Trophoblast cell (in vitro differentiated cells and primary cell): ENCODE measurements around the gene KCNMA1.

Experiments used
- DNase-seq, 2 donors: peaks; one replicate each; pipeline ENCODE4 v3.0.0-alpha.2; 2016
- H2AFZ ChIP-seq: 2 replicates; pipeline ENCODE4 v1.6.1; 2013; ENCODE audit warnings: low read length, moderate library complexity, mild to moderate bottlenecking; ENCODE audit not compliant: insufficient read depth, poor library complexity
- H2AK5ac ChIP-seq: 2 replicates; pipeline ENCODE4 v1.6.1; 2013; ENCODE audit warnings: mild to moderate bottlenecking, low read length
- H2BK120ac ChIP-seq: 2 replicates; pipeline ENCODE4 v1.6.1; 2013; ENCODE audit warnings: low read length, mild to moderate bottlenecking, moderate library complexity; ENCODE audit not compliant: insufficient read depth, poor library complexity
- H2BK12ac ChIP-seq: 2 replicates; pipeline ENCODE4 v1.6.1; 2013; ENCODE audit warnings: mild to moderate bottlenecking, low read length, moderate library complexity
- H2BK5ac ChIP-seq: 2 replicates; pipeline ENCODE4 v1.6.1; 2013; ENCODE audit warnings: low read length, low read depth, moderate library complexity, mild to moderate bottlenecking; ENCODE audit not compliant: poor library complexity
- H3K14ac ChIP-seq: 2 replicates; pipeline ENCODE4 v1.6.1; 2013; ENCODE audit warnings: mild to moderate bottlenecking, low read length
- H3K18ac ChIP-seq: 2 replicates; pipeline ENCODE4 v1.6.1; 2013; ENCODE audit warnings: mild to moderate bottlenecking, low read length
- H3K23ac ChIP-seq: 2 replicates; pipeline ENCODE4 v1.6.1; 2013; ENCODE audit warnings: low read length
- H3K27ac ChIP-seq: 2 replicates; pipeline ENCODE4 v1.5.1; 2013; ENCODE audit warnings: low read depth, mild to moderate bottlenecking, inconsistent platforms, low read length, moderate library complexity
- H3K27me3 ChIP-seq: 2 replicates; pipeline ENCODE4 v1.6.1; 2013; ENCODE audit warnings: inconsistent platforms, mild to moderate bottlenecking, low read length, moderate library complexity; ENCODE audit not compliant: insufficient read depth
- H3K36me3 ChIP-seq, 2 experiments: 1 replicate in 1 of 2; 2 replicates in 1 of 2; pipeline ENCODE4 v1.6.1; 2013; ENCODE audit warnings: low read length in 2 of 2, mild to moderate bottlenecking in 2 of 2, moderate library complexity in 1 of 2; ENCODE audit not compliant: insufficient read depth in 2 of 2, control insufficient read depth in 1 of 2
- H3K4ac ChIP-seq: 2 replicates; pipeline ENCODE4 v1.6.1; 2013; ENCODE audit warnings: low read depth, mild to moderate bottlenecking, low read length, moderate library complexity
- H3K4me1 ChIP-seq, 2 experiments: 1 replicate in 1 of 2; 2 replicates in 1 of 2; pipeline ENCODE4 v1.6.1; 2013; ENCODE audit warnings: low read length in 2 of 2, mild to moderate bottlenecking in 2 of 2, moderate library complexity in 1 of 2; ENCODE audit not compliant: insufficient read depth in 2 of 2, control insufficient read depth in 1 of 2
- H3K4me2 ChIP-seq: 2 replicates; pipeline ENCODE4 v1.6.1; 2013; ENCODE audit warnings: inconsistent platforms, mild to moderate bottlenecking, low read length, moderate library complexity
- H3K4me3 ChIP-seq: 2 replicates; pipeline ENCODE4 v1.5.1; 2013; ENCODE audit warnings: mild to moderate bottlenecking, low read depth, low read length, inconsistent platforms
- H3K79me1 ChIP-seq: one replicate; pipeline ENCODE4 v1.6.1; 2013; ENCODE audit warnings: low read length
- H3K79me2 ChIP-seq: 2 replicates; pipeline ENCODE4 v1.6.1; 2013; ENCODE audit warnings: low read length, mild to moderate bottlenecking; ENCODE audit not compliant: control insufficient read depth, insufficient read depth, poor library complexity
- H3K9ac ChIP-seq: 2 replicates; pipeline ENCODE4 v1.6.1; 2013; ENCODE audit warnings: mild to moderate bottlenecking, low read length
- H3K9me3 ChIP-seq: 2 replicates; pipeline ENCODE4 v1.6.1; 2013; ENCODE audit warnings: low read depth, mild to moderate bottlenecking, control low read depth, inconsistent platforms, low read length; ENCODE audit not compliant: insufficient read depth
- H4K12ac ChIP-seq: 2 replicates; pipeline ENCODE4 v1.6.1; 2013; ENCODE audit warnings: low read depth, mild to moderate bottlenecking, low read length, moderate library complexity
- H4K8ac ChIP-seq: 2 replicates; pipeline ENCODE4 v1.6.1; 2013; ENCODE audit warnings: low read depth, mild to moderate bottlenecking, low read length, moderate library complexity
- H4K91ac ChIP-seq: one replicate; pipeline ENCODE4 v1.6.1; 2013; ENCODE audit warnings: low read depth, mild to moderate bottlenecking, low read length, moderate library complexity
- WGBS: extraction: QIAGEN DNeasy Blood & Tissue Kit; methylation state at CpG from one replicate; pipeline ENCODE4 v1.1.7; 2013; ENCODE audit warnings: missing lambda C conversion rate; ENCODE audit not compliant: insufficient read length, insufficient coverage; ENCODE audit errors: extremely low coverage; 5-methylcytosine and 5-hydroxymethylcytosine counted together

The KCNMA1 gene

DNA sequence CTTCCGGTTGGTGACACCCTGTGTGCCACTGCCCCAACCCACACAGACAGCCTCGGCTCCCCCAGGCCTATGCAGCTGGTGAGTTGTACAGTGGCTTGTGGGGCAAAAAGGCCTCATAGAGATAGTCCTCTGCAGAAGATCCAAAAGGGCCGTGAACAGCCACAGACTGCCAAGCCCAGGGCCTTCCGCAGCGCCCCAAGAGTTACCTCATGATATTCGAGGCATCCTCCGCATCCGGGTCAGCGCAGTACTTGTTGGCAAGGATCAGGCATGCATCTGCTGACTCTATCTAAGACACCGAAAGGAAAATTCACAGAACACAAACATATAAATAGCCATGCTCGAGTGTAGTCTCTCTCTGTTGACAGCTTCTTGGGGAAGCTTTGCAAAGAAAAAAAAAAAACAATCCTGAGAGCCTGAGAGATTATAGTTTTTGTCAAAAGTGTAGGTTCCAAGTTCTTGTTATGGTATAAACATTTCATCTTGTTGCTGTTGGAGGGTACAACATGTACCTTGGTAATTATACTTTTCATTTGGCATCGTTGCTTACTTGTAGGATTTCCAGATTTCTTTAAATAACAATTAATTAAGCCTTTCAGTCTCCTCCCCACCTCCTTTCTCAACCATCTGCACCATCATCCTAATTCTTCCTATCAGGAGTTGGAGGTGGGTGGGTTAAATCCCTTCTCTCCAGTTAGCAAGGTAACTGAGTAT lies 553.0 kb downstream of the KCNMA1 start:
- Histone ChIP-seq H2BK120ac (no peak overlapping the region), H3K9ac (no peak overlapping the region), H4K12ac (no peak overlapping the region), H2BK5ac (no peak overlapping the region), H3K27me3 (no peaks in the 10 kb centered on the region), H3K4me1 (peaks cover 0 to 5% of the 10 kb centered on the region in 2 experiments), H4K91ac (no peak overlapping the region), H3K4ac (no peak overlapping the region), H3K36me3 (peaks cover 10 to 18% of the 10 kb centered on the region in 2 experiments), H2AK5ac (no peak overlapping the region), H2BK12ac (no peak overlapping the region), H3K27ac (no peak overlapping the region), H3K79me1 (no peaks in the 10 kb centered on the region), H3K4me3 (no peak overlapping the region), H3K79me2 (no peaks in the 10 kb centered on the region), H3K18ac (no peak overlapping the region), H3K9me3 (peaks cover 2% of the 10 kb centered on the region), H4K8ac (no peak overlapping the region), H3K14ac (no peak overlapping the region), H3K4me2 (no peak overlapping the region), H3K23ac (no peak overlapping the region), H2AFZ (no peak overlapping the region)
- DNase-seq, result no peak
- no CpG with 5 or more reads among the region's 12 CpGs for WGBS

- no peak overlapping the region for H2BK5ac ChIP-seq
- H3K4me1 ChIP-seq, result peaks cover 0 to 5% of the 10 kb centered on the region in 2 experiments
- no peak overlapping the region for H4K12ac ChIP-seq
- H3K27ac ChIP-seq, result no peak overlapping the region
- H3K23ac ChIP-seq, result peak overlapping the region; percentile 9
- no peaks in the 10 kb centered on the region for H3K79me2 ChIP-seq
- H3K27me3 ChIP-seq, result no peaks in the 10 kb centered on the region
- no CpG with 5 or more reads among the region's 7 CpGs for WGBS
- no peak overlapping the region for H3K14ac ChIP-seq
- H2BK12ac ChIP-seq, result no peak overlapping the region
- no peak overlapping the region for H2BK120ac ChIP-seq
- H3K4me2 ChIP-seq, result no peak overlapping the region
- H3K4me3 ChIP-seq, result no peak overlapping the region
- H2AK5ac ChIP-seq, result no peak overlapping the region
- no peak overlapping the region for H4K91ac ChIP-seq
- no peak overlapping the region for H3K9ac ChIP-seq
- H2AFZ ChIP-seq, result no peak overlapping the region
- H3K18ac ChIP-seq, result no peak overlapping the region
- H4K8ac ChIP-seq, result no peak overlapping the region
- H3K79me1 ChIP-seq, result no peaks in the 10 kb centered on the region
- H3K36me3 ChIP-seq, result peaks cover 14 to 25% of the 10 kb centered on the region in 2 experiments
- H3K4ac ChIP-seq, result no peak overlapping the region
- peak; percentile 8 to 30 for DNase-seq
- no peaks in the 10 kb centered on the region for H3K9me3 ChIP-seq
Measured at GRCh38 chr10:77082601-77083252, 554.9 kb downstream of the KCNMA1 start.

DNA sequence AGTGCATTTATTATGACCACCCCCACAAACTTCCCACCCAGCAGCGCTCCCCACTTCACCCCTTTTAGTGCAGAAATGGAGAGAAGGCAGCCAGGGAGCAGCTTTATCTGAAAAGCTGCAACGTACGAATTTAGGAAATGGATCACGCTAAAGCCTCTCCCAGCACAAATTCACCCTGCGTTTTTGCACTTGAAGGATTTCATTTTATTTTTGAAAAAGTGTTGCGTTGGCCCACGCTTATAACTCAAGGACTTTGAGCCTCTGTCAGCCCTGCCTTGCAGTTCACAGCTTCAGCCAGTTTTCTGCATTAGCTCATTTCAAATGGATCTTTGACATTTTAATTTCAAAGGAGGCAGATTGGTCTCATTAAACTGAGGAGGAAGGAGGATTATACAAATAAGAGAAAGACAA lies 556.1 kb downstream of the KCNMA1 start:
- Histone ChIP-seq H3K23ac (no peak overlapping the region), H3K9ac (no peak overlapping the region), H4K12ac (no peak overlapping the region), H3K4me1 (peaks cover 0 to 5% of the 10 kb centered on the region in 2 experiments), H3K18ac (no peak overlapping the region), H3K27me3 (no peaks in the 10 kb centered on the region), H4K8ac (no peak overlapping the region), H3K4me3 (no peak overlapping the region), H3K9me3 (no peaks in the 10 kb centered on the region), H3K14ac (no peak overlapping the region), H2AFZ (no peak overlapping the region), H3K4ac (no peak overlapping the region), H2BK5ac (no peak overlapping the region), H3K36me3 (peaks cover 17 to 28% of the 10 kb centered on the region in 2 experiments), H2BK120ac (no peak overlapping the region), H2AK5ac (no peak overlapping the region), H3K27ac (no peak overlapping the region), H3K4me2 (no peak overlapping the region), H4K91ac (no peak overlapping the region), H2BK12ac (no peak overlapping the region), H3K79me1 (no peaks in the 10 kb centered on the region), H3K79me2 (no peaks in the 10 kb centered on the region)
- no CpG with 5 or more reads among the region's 7 CpGs for WGBS
- DNase-seq, result no peak

DNA sequence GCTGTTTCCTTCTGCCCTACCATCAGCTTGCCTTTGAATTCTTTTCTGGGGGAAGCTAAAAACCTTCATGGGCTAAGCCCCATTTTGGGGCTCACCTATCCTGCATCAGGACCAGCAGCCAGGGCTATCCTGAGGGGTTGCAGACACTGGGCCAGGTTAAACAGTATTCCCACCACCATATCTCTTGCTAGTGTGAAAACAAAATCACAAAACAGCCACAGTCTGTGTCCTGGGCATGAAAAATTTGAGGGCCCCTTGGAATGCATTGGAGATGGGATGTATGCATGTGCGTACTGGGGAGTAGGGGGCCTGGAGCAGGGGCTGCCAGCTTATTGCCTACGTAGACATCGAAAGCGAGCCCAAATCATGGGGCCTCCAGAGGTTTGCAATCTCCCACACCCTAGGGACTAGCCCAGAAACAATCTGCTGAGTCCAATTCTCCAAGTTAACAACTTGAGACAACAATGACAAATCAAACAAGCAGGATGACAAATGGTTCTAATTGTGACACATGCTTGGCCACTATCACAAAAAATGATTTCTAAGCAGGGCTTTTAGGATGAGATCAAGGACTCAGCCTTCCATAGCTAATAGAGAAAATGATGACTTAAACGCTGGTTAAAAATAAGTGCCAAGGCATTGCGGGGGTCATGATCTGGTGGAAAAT lies 557.1 kb downstream of the KCNMA1 start:
- Histone ChIP-seq H2BK120ac (no peak overlapping the region), H2BK12ac (no peak overlapping the region), H3K4me3 (no peak overlapping the region), H3K18ac (no peak overlapping the region), H3K4me2 (no peak overlapping the region), H3K14ac (no peak overlapping the region), H3K27ac (no peak overlapping the region), H3K23ac (no peak overlapping the region), H3K4me1 (peaks cover 0 to 5% of the 10 kb centered on the region in 2 experiments), H3K36me3 (peaks cover 19 to 28% of the 10 kb centered on the region in 2 experiments), H3K27me3 (no peaks in the 10 kb centered on the region), H2AK5ac (no peak overlapping the region), H3K4ac (no peak overlapping the region), H2BK5ac (no peak overlapping the region), H4K12ac (no peak overlapping the region), H3K79me1 (no peaks in the 10 kb centered on the region), H3K9ac (no peak overlapping the region), H3K79me2 (no peaks in the 10 kb centered on the region), H4K91ac (no peak overlapping the region), H4K8ac (no peak overlapping the region), H2AFZ (no peak overlapping the region), H3K9me3 (no peaks in the 10 kb centered on the region)
- WGBS, result no CpG with 5 or more reads among the region's 6 CpGs
- DNase-seq, result no peak
